Panc1 (cell line): Measurements from ENCODE around the gene ENAH. TPM values are rescaled to one million over a fixed set of nuclear protein-coding genes. Genes with fewer than 3 reads are reported as not detected.
A peak's percentile ranks its signal among the peaks of the same experiment; 100 is the strongest.

Source experiments
- ATAC-seq: fragments of 200-7000 bp; cut with Tn5 transposase; 2 replicates; pipeline ENCODE4 v1.9.1; 2020; ENCODE audit warnings: mild to moderate bottlenecking, moderate library complexity
- BruUV-seq: library from RNA; stranded (reverse); fragments of 400-500 nt; replicated peaks from 2 replicates; lab custom pipeline; 2021; lab: Mats Ljungman, UMichigan
- CTCF ChIA-PET: fragments of 300-600 bp; sonication (Branson Sonifier 250); formaldehyde crosslinking; loops from one replicate; lab custom pipeline; 2022; ENCODE audit warnings: antibody characterized with exemption; lab: Charles Lee
- POLR2A ChIA-PET: fragments of 300-600 bp; sonication (Branson Sonifier 250); formaldehyde crosslinking; loops from one replicate; lab custom pipeline; 2022; ENCODE audit warnings: antibody characterized with exemption; lab: Charles Lee
- DNase-seq: peaks from one replicate; pipeline ENCODE4 v3.0.0-alpha.2; 2010; ENCODE audit warnings: low read depth, low spot score
- H3K27ac ChIP-seq: 2 replicates; pipeline ENCODE4 v1.5.1; 2011; ENCODE audit warnings: mild to moderate bottlenecking, low read length, inconsistent platforms
- H3K27me3 ChIP-seq: fragments of 200-500 bp; sonication (Bioruptor generic); 2 replicates; pipeline ENCODE4 v1.6.0; 2014; ENCODE audit warnings: low read length, inconsistent platforms; ENCODE audit not compliant: control insufficient read depth, insufficient read depth
- H3K36me3 ChIP-seq: fragments of 200-500 bp; sonication (Bioruptor generic); 2 replicates; pipeline ENCODE4 v1.5.1; 2014; ENCODE audit warnings: inconsistent platforms, mild to moderate bottlenecking, low read length, moderate library complexity; ENCODE audit not compliant: control insufficient read depth, insufficient read depth
- H3K4me1 ChIP-seq: 2 replicates; pipeline ENCODE4 v1.5.1; 2011; ENCODE audit warnings: inconsistent platforms, mild to moderate bottlenecking, low read length, moderate library complexity; ENCODE audit not compliant: control insufficient read depth, insufficient read depth
- H3K4me3 ChIP-seq, 2 experiments: 2 replicates each; pipeline ENCODE4 v1.5.1; 2011 to 2012; ENCODE audit warnings: low read depth in 2 of 2, low read length in 2 of 2, mild to moderate bottlenecking in 2 of 2, inconsistent platforms in 1 of 2, moderate library complexity in 1 of 2
- H3K9me3 ChIP-seq: fragments of 200-500 bp; sonication (Bioruptor generic); 2 replicates; pipeline ENCODE4 v1.5.1; 2014; ENCODE audit warnings: low read depth, mild to moderate bottlenecking, inconsistent platforms, low read length, moderate library complexity; ENCODE audit not compliant: control insufficient read depth, insufficient read depth
- POLR2AphosphoS5 ChIP-seq: IDR thresholded peaks from 2 replicates; pipeline ENCODE4 v1.6.1; 2012; ENCODE audit warnings: mild to moderate bottlenecking, low read depth, low read length, moderate library complexity
- SIN3A ChIP-seq: IDR thresholded peaks from 2 replicates; pipeline ENCODE4 v1.6.1; 2012; ENCODE audit warnings: low read depth, mild to moderate bottlenecking, low read length, moderate library complexity, borderline replicate concordance; ENCODE audit not compliant: insufficient read depth
- TCF7L2 ChIP-seq: IDR thresholded peaks from 2 replicates; pipeline ENCODE4 v1.6.1; 2011; ENCODE audit warnings: mild to moderate bottlenecking, low read depth, low read length, inconsistent platforms
- in situ Hi-C: cut with HindIII; loops from 2 replicates; pipeline ENCODE4 v1.10.0; 2016; ENCODE audit warnings: low sequenced_read_pairs, low pct_unique_long_range_greater_than_20kb
- intact Hi-C: fragments of 100-400 bp; cut with micrococcal nuclease; formaldehyde crosslinking; loops from one replicate; pipeline ENCODE4 v1.10.0; 2022; ENCODE audit not compliant: unreplicated experiment
- total RNA-seq: library from RNA; stranded (reverse); gene quantifications from one replicate; pipeline ENCODE4 v1.2.1, GENCODE V29; 2021; ENCODE audit not compliant: unreplicated experiment
- TF ChIP-seq, protein P1 (sequence below): fragments of 450-650 bp; IDR thresholded peaks from 2 replicates; pipeline ENCODE4 v1.5.1; 2017; ENCODE audit warnings: mild to moderate bottlenecking
- TF ChIP-seq, protein P2 (sequence below), 2 experiments: IDR thresholded peaks; 2 replicates each; pipeline ENCODE4 v1.6.1; 2011 to 2012; ENCODE audit warnings: low read depth in 2 of 2, control low read depth in 1 of 2, low read length in 1 of 2, mild to moderate bottlenecking in 1 of 2, moderate library complexity in 1 of 2; ENCODE audit not compliant: insufficient read depth in 1 of 2

ENAH gene
- total RNA-seq, 1 experiment from 2014 or later: 133 TPM

DNA sequence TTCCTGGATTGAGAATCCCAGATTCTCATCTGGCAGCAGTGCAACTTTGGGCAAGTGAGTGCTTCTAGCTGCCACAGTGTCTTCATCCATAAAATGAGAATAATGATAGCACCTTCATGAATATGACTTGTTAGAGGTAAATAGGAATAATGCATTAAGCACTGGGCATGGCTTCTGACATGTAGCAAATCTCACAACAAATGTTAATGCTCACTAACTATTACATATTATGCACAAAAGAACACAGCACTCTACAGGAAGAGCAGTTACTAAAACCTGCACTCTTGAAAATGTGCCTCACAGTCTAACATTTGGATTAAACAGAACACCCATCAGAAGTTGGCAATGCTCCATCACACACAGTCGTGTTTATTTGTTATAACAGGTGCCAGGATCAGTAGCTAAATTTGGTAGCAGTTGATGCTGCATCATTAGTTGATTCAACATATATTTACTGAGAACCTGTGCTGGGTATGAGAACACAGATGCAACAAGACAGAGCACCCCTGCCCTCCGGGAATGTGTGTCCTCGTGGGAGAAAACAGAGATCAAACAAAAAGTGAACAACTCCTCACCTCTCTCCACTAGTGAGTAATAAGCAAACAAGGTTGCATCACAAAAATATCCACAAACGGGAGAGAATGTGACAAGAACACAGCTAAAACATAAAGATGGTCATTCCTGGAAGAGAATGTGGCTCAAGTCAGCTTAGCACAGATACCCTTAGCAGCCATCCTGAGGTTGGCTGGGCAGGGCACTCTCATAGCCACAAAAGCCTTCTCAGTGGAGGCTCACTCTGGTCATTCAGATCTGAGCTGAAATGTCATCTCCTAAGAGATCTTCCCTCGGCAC lies 198.9 kb downstream of the ENAH start:
- TF ChIP-seq POLR2AphosphoS5 (no peak), TCF7L2 (no peak), SIN3A (no peak)
- TF ChIP-seq, protein P1, sequence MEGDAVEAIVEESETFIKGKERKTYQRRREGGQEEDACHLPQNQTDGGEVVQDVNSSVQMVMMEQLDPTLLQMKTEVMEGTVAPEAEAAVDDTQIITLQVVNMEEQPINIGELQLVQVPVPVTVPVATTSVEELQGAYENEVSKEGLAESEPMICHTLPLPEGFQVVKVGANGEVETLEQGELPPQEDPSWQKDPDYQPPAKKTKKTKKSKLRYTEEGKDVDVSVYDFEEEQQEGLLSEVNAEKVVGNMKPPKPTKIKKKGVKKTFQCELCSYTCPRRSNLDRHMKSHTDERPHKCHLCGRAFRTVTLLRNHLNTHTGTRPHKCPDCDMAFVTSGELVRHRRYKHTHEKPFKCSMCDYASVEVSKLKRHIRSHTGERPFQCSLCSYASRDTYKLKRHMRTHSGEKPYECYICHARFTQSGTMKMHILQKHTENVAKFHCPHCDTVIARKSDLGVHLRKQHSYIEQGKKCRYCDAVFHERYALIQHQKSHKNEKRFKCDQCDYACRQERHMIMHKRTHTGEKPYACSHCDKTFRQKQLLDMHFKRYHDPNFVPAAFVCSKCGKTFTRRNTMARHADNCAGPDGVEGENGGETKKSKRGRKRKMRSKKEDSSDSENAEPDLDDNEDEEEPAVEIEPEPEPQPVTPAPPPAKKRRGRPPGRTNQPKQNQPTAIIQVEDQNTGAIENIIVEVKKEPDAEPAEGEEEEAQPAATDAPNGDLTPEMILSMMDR: no peak
- TF ChIP-seq, protein P2, sequence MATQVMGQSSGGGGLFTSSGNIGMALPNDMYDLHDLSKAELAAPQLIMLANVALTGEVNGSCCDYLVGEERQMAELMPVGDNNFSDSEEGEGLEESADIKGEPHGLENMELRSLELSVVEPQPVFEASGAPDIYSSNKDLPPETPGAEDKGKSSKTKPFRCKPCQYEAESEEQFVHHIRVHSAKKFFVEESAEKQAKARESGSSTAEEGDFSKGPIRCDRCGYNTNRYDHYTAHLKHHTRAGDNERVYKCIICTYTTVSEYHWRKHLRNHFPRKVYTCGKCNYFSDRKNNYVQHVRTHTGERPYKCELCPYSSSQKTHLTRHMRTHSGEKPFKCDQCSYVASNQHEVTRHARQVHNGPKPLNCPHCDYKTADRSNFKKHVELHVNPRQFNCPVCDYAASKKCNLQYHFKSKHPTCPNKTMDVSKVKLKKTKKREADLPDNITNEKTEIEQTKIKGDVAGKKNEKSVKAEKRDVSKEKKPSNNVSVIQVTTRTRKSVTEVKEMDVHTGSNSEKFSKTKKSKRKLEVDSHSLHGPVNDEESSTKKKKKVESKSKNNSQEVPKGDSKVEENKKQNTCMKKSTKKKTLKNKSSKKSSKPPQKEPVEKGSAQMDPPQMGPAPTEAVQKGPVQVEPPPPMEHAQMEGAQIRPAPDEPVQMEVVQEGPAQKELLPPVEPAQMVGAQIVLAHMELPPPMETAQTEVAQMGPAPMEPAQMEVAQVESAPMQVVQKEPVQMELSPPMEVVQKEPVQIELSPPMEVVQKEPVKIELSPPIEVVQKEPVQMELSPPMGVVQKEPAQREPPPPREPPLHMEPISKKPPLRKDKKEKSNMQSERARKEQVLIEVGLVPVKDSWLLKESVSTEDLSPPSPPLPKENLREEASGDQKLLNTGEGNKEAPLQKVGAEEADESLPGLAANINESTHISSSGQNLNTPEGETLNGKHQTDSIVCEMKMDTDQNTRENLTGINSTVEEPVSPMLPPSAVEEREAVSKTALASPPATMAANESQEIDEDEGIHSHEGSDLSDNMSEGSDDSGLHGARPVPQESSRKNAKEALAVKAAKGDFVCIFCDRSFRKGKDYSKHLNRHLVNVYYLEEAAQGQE (IDR thresholded peaks at IDR 0.05; ENCODE audit: insufficient read depth in 1 of 2, low read depth in 2 of 2, low read length in 1 of 2): no peak
- Histone ChIP-seq H3K9me3 (no peaks in the 10 kb centered on the region), H3K4me1 (peaks cover 7% of the 10 kb centered on the region; the same call in 1 of the 2 replicates), H3K36me3 (no peaks in the 10 kb centered on the region), H3K27ac (no peak overlapping the region), H3K27me3 (no peaks in the 10 kb centered on the region), H3K4me3 (no peak overlapping the region)
- in situ Hi-C loops (no loop called here), intact Hi-C loops (no loop called here)
- BruUV-seq: no TSS peak
- DNase-seq (no peak), ATAC-seq (peak; percentile 64)
- ChIA-PET CTCF (interaction anchor here (0.6 kb wide), 1 partner anchor 403 kb away, joined by 8 read pairs; no protein-coding TSS in a partner anchor), POLR2A (no interaction called here)

DNA sequence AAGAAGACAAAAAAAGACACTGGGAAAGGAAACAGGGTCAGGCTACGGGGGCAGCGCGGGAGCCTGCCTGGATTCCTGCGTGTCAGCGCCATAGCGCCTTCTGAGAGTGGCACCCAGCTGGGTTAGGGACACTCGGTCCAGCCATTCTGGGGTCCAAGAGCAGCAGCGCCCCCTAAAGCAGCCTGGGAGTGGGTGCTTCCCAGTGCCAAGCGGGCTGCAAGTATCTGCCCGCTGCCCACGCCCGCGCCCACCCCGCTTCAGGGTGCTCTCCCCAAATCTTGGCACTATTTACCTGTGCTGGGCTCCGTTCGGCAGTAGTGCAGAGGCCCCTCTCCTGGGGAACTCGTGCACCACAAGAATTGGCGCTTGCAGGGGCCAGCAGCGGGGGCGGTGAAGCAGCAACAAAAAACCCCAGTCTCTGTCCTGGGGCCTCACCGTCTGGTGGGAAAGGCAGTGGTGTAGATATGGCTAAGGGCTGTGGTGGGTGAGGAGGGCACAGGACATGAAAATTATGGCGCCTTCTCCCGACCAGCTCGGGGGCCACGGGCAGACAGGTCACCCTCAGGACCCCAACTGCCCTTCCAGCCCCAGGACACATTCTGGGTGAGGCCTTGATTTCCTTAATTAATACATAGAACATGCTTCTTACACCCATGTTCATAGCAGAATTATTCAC lies 200.9 kb downstream of the ENAH start:
- peaks cover 7% of the 10 kb centered on the region; the same call in 1 of the 2 replicates for H3K4me1 ChIP-seq
- intact Hi-C loops: no loop called here
- H3K27ac ChIP-seq: no peak overlapping the region
- H3K9me3 ChIP-seq: no peaks in the 10 kb centered on the region
- H3K36me3 ChIP-seq: no peaks in the 10 kb centered on the region
- H3K27me3 ChIP-seq: no peaks in the 10 kb centered on the region
- in situ Hi-C loops: no loop called here
- TF ChIP-seq SIN3A: no peak
- no peak for TF ChIP-seq POLR2AphosphoS5
- ATAC-seq (no peak), DNase-seq (no peak)
- H3K4me3 ChIP-seq: no peak overlapping the region
- CTCF ChIA-PET: no interaction called here
- no TSS peak for BruUV-seq
- POLR2A ChIA-PET: no interaction called here
